ENCODE measurements around the gene AQP12B. TPM values are rescaled to one million over a fixed set of nuclear protein-coding genes. Genes with fewer than 3 reads are reported as not detected.

Gene AQP12B
- polyA plus RNA-seq, 1 of the 3 experiments (the other 2 are of a cell fraction), result not detected

DNA sequence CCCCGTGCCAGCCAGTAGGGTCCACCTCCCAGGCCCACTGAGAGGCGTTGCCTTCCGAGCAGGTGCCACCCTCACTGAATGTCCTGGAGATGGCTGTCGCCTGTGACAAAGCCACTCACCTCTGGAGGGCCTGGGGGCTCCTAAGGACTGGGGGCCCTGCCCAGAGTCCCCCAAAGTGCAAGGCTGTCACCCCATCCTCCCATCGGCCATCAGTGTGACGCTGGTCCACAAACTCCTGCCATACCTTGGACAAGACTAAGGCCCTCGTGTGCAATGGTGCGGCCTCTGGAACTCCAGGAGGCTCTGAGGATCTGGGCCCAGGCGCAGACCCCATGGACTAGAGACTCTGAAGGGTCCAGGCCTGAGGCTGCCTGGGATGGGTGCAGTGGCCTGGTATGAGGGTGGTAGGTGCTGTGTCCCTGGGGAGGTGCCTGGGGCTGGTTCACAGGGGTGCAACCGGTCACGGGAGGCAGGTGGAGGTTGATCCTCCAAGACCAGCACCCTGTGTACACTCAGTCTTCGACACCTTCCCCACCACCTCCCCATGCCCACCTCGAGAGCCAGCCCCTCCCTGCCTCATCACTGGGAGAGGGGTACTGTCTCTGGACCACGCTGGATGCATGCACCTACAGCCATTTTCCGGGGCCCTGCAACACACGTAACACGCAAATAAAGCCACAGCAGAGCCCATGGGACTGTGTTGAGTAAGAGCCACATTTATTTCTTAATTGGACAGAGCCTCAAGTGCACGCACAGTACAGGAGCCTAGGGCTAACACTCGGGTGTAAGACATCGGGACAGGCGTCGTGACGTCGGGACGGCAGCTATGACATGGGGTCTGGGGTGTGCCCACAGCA lies 30.6 kb upstream of the AQP12B start:
- CTCF ChIA-PET, result interaction anchor here (3.3 kb wide), 1 partner anchor 12 kb away, joined by 9 read pairs; no protein-coding TSS in a partner anchor

GRCh38 chr2:240712121-240712520 lies 29.4 kb upstream of the AQP12B start:
- Histone ChIP-seq H3K9me2 (no peaks in the 10 kb centered on the region), H3K4me2 (no peak overlapping the region), H3K27me3 (ENCODE audit: insufficient read depth) (peaks cover 2% of the 10 kb centered on the region; the same call in 1 of the 2 replicates), H4K20me1 (ENCODE audit: insufficient read depth) (no peaks in the 10 kb centered on the region), H3K4me3 (ENCODE audit: low read depth in 2 of 2, low read length in 1 of 2) (no peak overlapping the region), H3K9ac (no peak overlapping the region), H3K79me2 (ENCODE audit: insufficient read depth) (no peaks in the 10 kb centered on the region), H3K4me1 (ENCODE audit: control insufficient read depth in 1 of 2, insufficient read depth in 2 of 2, low read depth in 1 of 2, low read length in 1 of 2) (peaks cover 0 to 19% of the 10 kb centered on the region in 2 experiments; a peak in 1 of 4 replicates), H3K27ac (ENCODE audit: low read depth in 2 of 2, low read length in 1 of 2) (no peak overlapping the region), H3F3A (replicated peaks; ENCODE audit: insufficient read depth) (no peaks in the 10 kb centered on the region), H2AFZ (ENCODE audit: low read depth) (no peak overlapping the region), H3K36me3 (replicated peaks in 1 of 2; ENCODE audit: control insufficient read depth in 1 of 2, insufficient read depth in 2 of 2, low read length in 1 of 2) (no peaks in the 10 kb centered on the region), H3K9me3 (no peaks in the 10 kb centered on the region)
- CTCF ChIA-PET, result no interaction called here
- POLR2A ChIA-PET, result no interaction called here
- no peak for TF ChIP-seq ELF1 (IDR thresholded peaks at IDR 0.05)
- TF ChIP-seq TCF12 (IDR thresholded peaks at IDR 0.05), result no peak
- TF ChIP-seq TAF1 (IDR thresholded peaks at IDR 0.05; ENCODE audit: borderline replicate concordance, low read depth, low read length), result no peak
- no peak for TF ChIP-seq JUND (IDR thresholded peaks at IDR 0.05)
- no peak for TF ChIP-seq NFIC (IDR thresholded peaks at IDR 0.05; ENCODE audit: borderline replicate concordance)
- no peak for TF ChIP-seq GATA2 (CRISPR knock-in tag; IDR thresholded peaks at IDR 0.05)
- no peak for TF ChIP-seq CHD2 (IDR thresholded peaks at IDR 0.05; ENCODE audit: low read length, partially characterized antibody)
- TF ChIP-seq MEF2A (IDR thresholded peaks at IDR 0.05; ENCODE audit: borderline replicate concordance, low read depth), result no peak
- TF ChIP-seq ZBTB33 (IDR thresholded peaks at IDR 0.05; ENCODE audit: borderline replicate concordance, low read depth), result no peak
- TF ChIP-seq USF2 (IDR thresholded peaks at IDR 0.05; ENCODE audit: borderline replicate concordance, low read depth, low read length), result no peak
- no peak for TF ChIP-seq FOXJ3 (CRISPR knock-in tag; IDR thresholded peaks at IDR 0.05)
- TF ChIP-seq MAX (IDR thresholded peaks at IDR 0.05; ENCODE audit: low read depth), result no peak
- no peak for DNase-seq
- WGBS (ENCODE audit: low lambda C conversion rate), result 57% methylated on average over 4 of the region's 9 CpGs

More for the DNA sequence above, 30.6 kb upstream of the AQP12B start:
- Histone ChIP-seq H3K9me3 (no peaks in the 10 kb centered on the region), H3K36me3 (replicated peaks in 1 of 2; ENCODE audit: control insufficient read depth in 1 of 2, insufficient read depth in 2 of 2, low read length in 1 of 2) (no peaks in the 10 kb centered on the region), H3K27ac (ENCODE audit: low read depth in 2 of 2, low read length in 1 of 2) (no peak overlapping the region; a peak in 1 of 4 replicates), H3F3A (replicated peaks; ENCODE audit: insufficient read depth) (no peaks in the 10 kb centered on the region), H3K79me2 (ENCODE audit: insufficient read depth) (no peaks in the 10 kb centered on the region), H3K4me3 (ENCODE audit: low read depth in 2 of 2, low read length in 1 of 2) (no peak overlapping the region; a peak in 1 of 4 replicates), H3K9me2 (no peaks in the 10 kb centered on the region), H3K4me2 (no peak overlapping the region), H4K20me1 (ENCODE audit: insufficient read depth) (no peaks in the 10 kb centered on the region), H2AFZ (ENCODE audit: low read depth) (no peak overlapping the region), H3K27me3 (ENCODE audit: insufficient read depth) (no peaks in the 10 kb centered on the region; the same call in 1 of the 2 replicates), H3K9ac (no peak overlapping the region), H3K4me1 (ENCODE audit: control insufficient read depth in 1 of 2, insufficient read depth in 2 of 2, low read depth in 1 of 2, low read length in 1 of 2) (peaks cover 0 to 19% of the 10 kb centered on the region in 2 experiments; a peak in 1 of 4 replicates)
- POLR2A ChIA-PET, result no interaction called here
- DNase-seq, result no peak
- WGBS (ENCODE audit: low lambda C conversion rate), result 57% methylated on average over 16 of the region's 25 CpGs
- TF ChIP-seq EP300 (IDR thresholded peaks at IDR 0.05; ENCODE audit: borderline replicate concordance in 1 of 2, low read depth in 1 of 2, low read length in 1 of 2) (no peak), RCOR1 (IDR thresholded peaks at IDR 0.05; ENCODE audit: low read length) (no peak), TAF1 (IDR thresholded peaks at IDR 0.05; ENCODE audit: borderline replicate concordance, low read depth, low read length) (no peak), FOXM1 (IDR thresholded peaks at IDR 0.05; ENCODE audit: low read depth) (no peak), EZH2phosphoT487 (IDR thresholded peaks at IDR 0.05; ENCODE audit: borderline replicate concordance, low read depth) (no peak), USF2 (IDR thresholded peaks at IDR 0.05; ENCODE audit: borderline replicate concordance, low read depth, low read length) (no peak), NRF1 (IDR thresholded peaks at IDR 0.05; ENCODE audit: low read depth, low read length) (no peak), GATA2 (CRISPR knock-in tag; IDR thresholded peaks at IDR 0.05) (no peak), MXI1 (IDR thresholded peaks at IDR 0.05; ENCODE audit: low read depth, low read length) (no peak), JUND (IDR thresholded peaks at IDR 0.05) (no peak), TCF12 (IDR thresholded peaks at IDR 0.05) (no peak), TEAD4 (IDR thresholded peaks at IDR 0.05; ENCODE audit: borderline replicate concordance, insufficient read depth) (no peak), SIN3A (IDR thresholded peaks at IDR 0.05; ENCODE audit: borderline replicate concordance, low read depth, low read length) (no peak), FOSL2 (IDR thresholded peaks at IDR 0.05; ENCODE audit: borderline replicate concordance, low read depth) (no peak)

All from SK-N-SH (cell line).